HG02623 (cell line): ENCODE results near the gene THRAP3.

Experiments
- ATAC-seq: cut with Tn5 transposase; IDR thresholded peaks from one replicate; pipeline ENCODE4 v1.9.1; 2021; ENCODE audit warnings: moderate library complexity; ENCODE audit not compliant: unreplicated experiment

Gene THRAP3

GRCh38 chr1:36322786-36323635 lies 98.8 kb downstream of the THRAP3 start:
- ATAC-seq: no peak

- ATAC-seq: no peak
Observed at GRCh38 chr1:36323636-36324352, 99.6 kb downstream of the THRAP3 start, which contains the start of gene EVA1B. EVA1B (minus strand) TSS chr1:36323645; CDS start chr1:36323037, 608 bp downstream.

GRCh38 chr1:36324353-36324703 lies 100.1 kb downstream of the THRAP3 start:
- no peak for ATAC-seq

- ATAC-seq: no peak
Observed at GRCh38 chr1:36326499-36326898, 102.3 kb downstream of the THRAP3 start.

GRCh38 chr1:36327421-36328087 lies 103.3 kb downstream of the THRAP3 start:
- ATAC-seq: no peak

GRCh38 chr1:36328088-36328480 lies 103.8 kb downstream of the THRAP3 start:
- no peak for ATAC-seq

GRCh38 chr1:36328713-36329112 lies 104.5 kb downstream of the THRAP3 start:
- ATAC-seq: no peak

GRCh38 chr1:36329817-36330216 lies 105.6 kb downstream of the THRAP3 start:
- no peak for ATAC-seq

- ATAC-seq: no peak
Observed at GRCh38 chr1:36330940-36331339, 106.7 kb downstream of the THRAP3 start.

- no peak for ATAC-seq
Observed at GRCh38 chr1:36337830-36338229, 113.6 kb downstream of the THRAP3 start.

GRCh38 chr1:36339215-36339614 lies 115.0 kb downstream of the THRAP3 start:
- no peak for ATAC-seq

GRCh38 chr1:36339615-36340014 lies 115.4 kb downstream of the THRAP3 start:
- ATAC-seq: no peak

GRCh38 chr1:36341626-36342320 lies 117.5 kb downstream of the THRAP3 start:
- no peak for ATAC-seq

- no peak for ATAC-seq
Observed at GRCh38 chr1:36342426-36343185, 118.4 kb downstream of the THRAP3 start.

GRCh38 chr1:36343651-36344394 lies 119.6 kb downstream of the THRAP3 start:
- no peak for ATAC-seq

GRCh38 chr1:36344395-36344680 lies 120.1 kb downstream of the THRAP3 start:
- ATAC-seq: no peak

GRCh38 chr1:36345353-36345752 lies 121.1 kb downstream of the THRAP3 start:
- ATAC-seq: no peak

GRCh38 chr1:36346741-36347370 lies 122.6 kb downstream of the THRAP3 start:
- ATAC-seq: no peak

GRCh38 chr1:36349241-36349671 lies 125.0 kb downstream of the THRAP3 start:
- ATAC-seq: no peak
